ENCODE results near the gene HUS1B. TPM values are rescaled to one million over a fixed set of nuclear protein-coding genes. Genes with fewer than 3 reads are reported as not detected.
"Not testable (repeated sequence)": the region's sequence is repeated elsewhere in the genome, so short reads cannot be mapped to it uniquely, and the experiment has no call there.

The HUS1B gene
- polyA plus RNA-seq, 1 experiment, result 0.10 TPM

DNA sequence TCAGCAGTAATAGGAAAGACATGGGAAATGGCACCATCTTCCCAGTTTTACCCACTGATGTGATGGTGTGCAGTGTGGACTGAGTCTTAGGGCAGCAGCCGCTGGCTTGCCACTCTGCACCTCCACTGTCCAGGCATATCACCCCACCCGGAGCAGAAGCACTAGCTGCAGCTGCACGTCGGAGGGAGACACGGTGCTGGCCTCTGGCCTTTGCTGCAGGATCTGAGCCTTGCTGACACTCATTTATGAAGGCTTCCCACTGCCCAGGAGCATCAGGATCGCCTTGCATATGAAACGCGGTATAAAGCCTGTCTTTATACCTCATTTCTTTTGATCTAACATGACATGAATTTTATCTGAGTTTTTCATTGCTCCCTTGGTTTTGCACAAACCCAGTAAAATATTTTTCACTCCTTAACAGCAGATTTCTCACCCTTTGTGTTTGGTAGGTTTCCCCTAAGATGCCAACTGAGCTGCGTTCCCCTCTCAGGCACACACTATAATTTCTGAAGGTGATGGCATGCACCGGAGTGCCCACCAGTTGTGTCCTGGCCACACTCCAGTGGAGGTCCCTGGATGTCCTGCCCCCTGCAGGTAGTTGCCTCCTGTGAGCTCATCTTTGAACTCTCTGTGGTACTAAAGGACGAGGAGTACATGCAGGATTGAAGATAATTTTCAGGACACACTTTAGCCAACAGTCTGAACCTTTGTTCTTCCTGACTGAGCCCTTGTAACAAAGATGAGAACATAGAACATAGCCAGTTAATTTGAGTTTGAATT is 45.0 kb upstream of the HUS1B start:
- POLR2A ChIA-PET, result no interaction called here
- H3K9me3 ChIP-seq (ENCODE audit: control insufficient read depth, insufficient read depth, low read length), result no peaks in the 10 kb centered on the region
- CTCF ChIA-PET, result interaction anchor here (0.5 to 6.5 kb wide), 3 partner anchors 20 to 676 kb away, joined by 3 to 49 read pairs (median 3); no protein-coding TSS in a partner anchor
- no peak overlapping the region for H3K4me3 ChIP-seq (ENCODE audit: low read depth, low read length)
- no peak overlapping the region for H3K27ac ChIP-seq (ENCODE audit: low read depth, low read length)
- TF ChIP-seq, protein P1, sequence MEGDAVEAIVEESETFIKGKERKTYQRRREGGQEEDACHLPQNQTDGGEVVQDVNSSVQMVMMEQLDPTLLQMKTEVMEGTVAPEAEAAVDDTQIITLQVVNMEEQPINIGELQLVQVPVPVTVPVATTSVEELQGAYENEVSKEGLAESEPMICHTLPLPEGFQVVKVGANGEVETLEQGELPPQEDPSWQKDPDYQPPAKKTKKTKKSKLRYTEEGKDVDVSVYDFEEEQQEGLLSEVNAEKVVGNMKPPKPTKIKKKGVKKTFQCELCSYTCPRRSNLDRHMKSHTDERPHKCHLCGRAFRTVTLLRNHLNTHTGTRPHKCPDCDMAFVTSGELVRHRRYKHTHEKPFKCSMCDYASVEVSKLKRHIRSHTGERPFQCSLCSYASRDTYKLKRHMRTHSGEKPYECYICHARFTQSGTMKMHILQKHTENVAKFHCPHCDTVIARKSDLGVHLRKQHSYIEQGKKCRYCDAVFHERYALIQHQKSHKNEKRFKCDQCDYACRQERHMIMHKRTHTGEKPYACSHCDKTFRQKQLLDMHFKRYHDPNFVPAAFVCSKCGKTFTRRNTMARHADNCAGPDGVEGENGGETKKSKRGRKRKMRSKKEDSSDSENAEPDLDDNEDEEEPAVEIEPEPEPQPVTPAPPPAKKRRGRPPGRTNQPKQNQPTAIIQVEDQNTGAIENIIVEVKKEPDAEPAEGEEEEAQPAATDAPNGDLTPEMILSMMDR (IDR thresholded peaks at IDR 0.05; ENCODE audit: low read depth, low read length), result no peak
- no peak for DNase-seq (ENCODE audit: low read depth, low spot score)
- H3K27me3 ChIP-seq (ENCODE audit: control insufficient read depth, insufficient read depth, low read length), result no peaks in the 10 kb centered on the region

DNA sequence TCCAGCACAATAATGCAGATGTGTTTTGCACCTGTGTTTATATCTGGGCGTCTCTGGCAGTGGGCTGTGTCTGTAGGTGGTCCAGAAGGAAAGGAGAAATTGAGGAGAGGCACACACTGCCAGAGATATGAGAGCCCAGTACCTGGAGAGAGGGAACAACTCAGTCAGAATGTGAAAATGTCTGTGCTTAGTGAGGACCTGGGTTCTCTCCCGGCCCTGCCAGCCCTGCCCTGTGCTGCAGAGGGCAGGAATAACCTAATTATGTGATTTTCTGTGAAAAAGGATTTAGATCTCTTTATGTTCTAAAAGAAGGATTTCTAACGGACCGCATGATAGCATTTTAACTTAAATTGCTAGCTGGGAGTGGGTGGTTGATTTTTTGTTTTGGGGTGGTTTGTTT is 44.3 kb upstream of the HUS1B start:
- CTCF ChIA-PET, result interaction anchor here (6.5 kb wide), 1 partner anchor 21 kb away, joined by 49 read pairs; no protein-coding TSS in a partner anchor
- Histone ChIP-seq H3K27me3 (ENCODE audit: control insufficient read depth, insufficient read depth, low read length) (no peaks in the 10 kb centered on the region), H3K27ac (ENCODE audit: low read depth, low read length) (no peak overlapping the region), H3K9me3 (ENCODE audit: control insufficient read depth, insufficient read depth, low read length) (no peaks in the 10 kb centered on the region), H3K4me3 (ENCODE audit: low read depth, low read length) (no peak overlapping the region)
- no peak for DNase-seq (ENCODE audit: low read depth, low spot score)
- POLR2A ChIA-PET, result no interaction called here
- TF ChIP-seq, protein P1 (IDR thresholded peaks at IDR 0.05; ENCODE audit: low read depth, low read length), result no peak

DNA sequence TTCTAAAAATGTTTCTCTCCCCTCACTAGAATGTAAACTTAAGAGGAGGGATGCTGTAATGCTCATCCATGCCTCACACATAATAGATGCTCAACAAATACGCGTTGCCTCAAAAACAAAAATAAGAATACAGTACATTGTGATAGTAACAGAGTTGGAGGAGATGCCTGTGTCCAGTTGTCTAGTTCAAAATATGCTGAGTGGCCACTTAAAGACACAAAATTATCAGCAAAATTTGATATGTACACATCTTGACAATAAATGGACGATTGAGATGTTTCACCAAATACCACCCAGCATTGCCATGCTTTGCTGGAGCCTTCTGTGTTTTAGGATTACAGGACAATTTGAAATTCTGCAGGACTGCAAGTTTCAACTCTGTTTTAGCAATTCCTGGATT is 43.6 kb upstream of the HUS1B start:
- H3K27me3 ChIP-seq (ENCODE audit: control insufficient read depth, insufficient read depth, low read length), result no peaks in the 10 kb centered on the region
- ChIA-PET POLR2A (no interaction called here), CTCF (no interaction called here)
- DNase-seq (ENCODE audit: low read depth, low spot score), result no peak
- H3K4me3 ChIP-seq (ENCODE audit: low read depth, low read length), result no peak overlapping the region
- H3K9me3 ChIP-seq (ENCODE audit: control insufficient read depth, insufficient read depth, low read length), result no peaks in the 10 kb centered on the region
- TF ChIP-seq, protein P1 (IDR thresholded peaks at IDR 0.05; ENCODE audit: low read depth, low read length), result no peak
- H3K27ac ChIP-seq (ENCODE audit: low read depth, low read length), result no peak overlapping the region

DNA sequence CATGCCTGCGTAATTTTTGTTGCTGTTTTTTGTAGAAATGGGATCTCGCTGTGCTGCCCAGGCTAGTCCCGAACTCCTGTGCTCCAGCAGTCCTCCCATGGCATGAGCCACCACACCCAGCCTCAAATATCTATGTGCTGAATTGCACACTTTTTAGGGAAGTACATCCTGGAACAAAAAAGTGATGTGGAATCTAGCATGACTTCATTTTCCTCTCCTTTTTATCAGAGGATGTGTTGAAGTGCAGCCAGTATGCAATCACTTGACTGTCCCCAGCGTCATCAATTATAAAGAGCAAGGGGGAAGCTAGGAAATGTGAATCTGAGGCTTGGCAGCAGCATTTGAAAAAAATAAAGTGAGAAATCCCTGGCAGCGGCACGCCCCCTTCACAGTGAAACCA is 42.4 kb upstream of the HUS1B start:
- no peaks in the 10 kb centered on the region; the same call in 1 of the 2 replicates for H3K9me3 ChIP-seq (ENCODE audit: control insufficient read depth, insufficient read depth, low read length)
- DNase-seq (ENCODE audit: low read depth, low spot score), result no peak
- ChIA-PET POLR2A (no interaction called here), CTCF (interaction anchor here (1.7 kb wide), 1 partner anchor 23 kb away, joined by 6 read pairs; no protein-coding TSS in a partner anchor)
- H3K4me3 ChIP-seq (ENCODE audit: low read depth, low read length), result no peak overlapping the region
- H3K27ac ChIP-seq (ENCODE audit: low read depth, low read length), result no peak overlapping the region
- TF ChIP-seq, protein P1 (IDR thresholded peaks at IDR 0.05; ENCODE audit: low read depth, low read length), result no peak
- no peaks in the 10 kb centered on the region for H3K27me3 ChIP-seq (ENCODE audit: control insufficient read depth, insufficient read depth, low read length)

DNA sequence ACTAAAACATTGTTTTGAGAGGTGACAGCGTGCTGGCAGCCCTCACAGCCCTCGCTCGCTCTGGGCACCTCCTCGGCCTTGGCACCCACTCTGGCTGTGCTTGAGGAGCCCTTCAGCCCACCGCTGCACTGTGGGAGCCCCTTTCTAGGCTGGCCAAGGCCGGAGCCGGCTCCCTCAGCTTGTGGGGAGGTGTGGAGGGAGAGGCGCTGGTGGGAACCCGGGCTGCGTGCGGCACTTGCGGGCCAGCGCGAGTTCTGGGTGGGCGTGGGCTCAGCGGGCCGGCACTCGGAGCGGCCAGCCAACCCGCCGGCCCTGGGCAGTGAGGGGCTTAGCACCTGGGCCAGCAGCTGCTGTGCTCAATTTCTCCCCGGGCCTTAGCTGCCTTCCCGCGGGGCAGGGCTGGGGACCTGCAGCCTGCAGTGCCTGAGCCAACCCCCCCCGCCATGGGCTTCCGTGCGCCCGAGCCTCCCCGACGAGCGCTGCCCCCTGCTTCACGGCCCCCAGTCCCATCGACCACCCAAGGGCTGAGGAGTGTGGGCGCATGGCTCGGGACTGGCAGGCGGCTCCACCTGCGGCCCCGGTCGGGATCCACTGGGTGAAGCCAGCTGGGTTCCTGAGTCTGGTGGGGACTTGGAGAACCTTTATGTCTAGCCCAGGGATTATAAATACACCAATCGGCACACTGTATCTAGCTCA is 37.7 kb upstream of the HUS1B start:
- H3K4me3 ChIP-seq (ENCODE audit: low read depth, low read length); H3K27ac ChIP-seq (ENCODE audit: low read depth, low read length); H3K27me3 ChIP-seq (ENCODE audit: control insufficient read depth, insufficient read depth, low read length); POLR2A ChIA-PET; DNase-seq (ENCODE audit: low read depth, low spot score); H3K9me3 ChIP-seq (ENCODE audit: control insufficient read depth, insufficient read depth, low read length): not testable (repeated sequence)
- CTCF ChIA-PET, result interaction anchor here (1.3 to 3.1 kb wide), 2 partner anchors 27 to 102 kb away, joined by 3 to 16 read pairs; no protein-coding TSS in a partner anchor
